Kidney epithelial cell (primary cell): Measurements from ENCODE around the gene KRTAP5-10. TPM values are rescaled to one million over a fixed set of nuclear protein-coding genes. Genes with fewer than 3 reads are reported as not detected.
"Not testable (repeated sequence)": the region's sequence is repeated elsewhere in the genome, so short reads cannot be mapped to it uniquely, and the experiment has no call there.

Experiments used
- DNase-seq: peaks from one replicate; pipeline ENCODE4 v3.0.0-alpha.2; 2010; ENCODE audit warnings: low read depth
- H3K27me3 ChIP-seq: 2 replicates; pipeline ENCODE4 v1.6.0; 2011; ENCODE audit warnings: low read length; ENCODE audit not compliant: control insufficient read depth, insufficient read depth
- H3K36me3 ChIP-seq: 2 replicates; pipeline ENCODE4 v1.5.1; 2011; ENCODE audit warnings: low read length; ENCODE audit not compliant: control insufficient read depth, insufficient read depth
- H3K4me3 ChIP-seq: 2 replicates; pipeline ENCODE4 v1.5.1; 2011; ENCODE audit warnings: low read depth, mild to moderate bottlenecking, control low read depth, low read length
- CTCF ChIP-seq: IDR thresholded peaks from 2 replicates; pipeline ENCODE4 v1.5.1; 2011; ENCODE audit warnings: mild to moderate bottlenecking, moderate library complexity, low read length, control low read depth, inconsistent platforms; ENCODE audit not compliant: insufficient read depth, poor library complexity, severe bottlenecking
- total RNA-seq: library from RNA; depleted of rRNA; stranded (reverse); fragments of >200 nt; gene quantifications from 2 replicates; pipeline ENCODE4 v1.2.3, GENCODE V29; 2015

The KRTAP5-10 gene
- total RNA-seq, 1 donor from 2014 or later, result not detected

GRCh38 chr11:71568704-71569349, 3.5 kb downstream of the KRTAP5-10 start:
- Histone ChIP-seq H3K27me3 (peaks cover 8% of the 10 kb centered on the region), H3K4me3 (no peak overlapping the region), H3K36me3 (no peaks in the 10 kb centered on the region)
- no peak for TF ChIP-seq CTCF
- no peak for DNase-seq

- H3K36me3 ChIP-seq, H3K4me3 ChIP-seq, DNase-seq, H3K27me3 ChIP-seq: not testable (repeated sequence)
Measured at GRCh38 chr11:71571101-71571850, 5.9 kb downstream of the KRTAP5-10 start.

- no peak overlapping the region for H3K4me3 ChIP-seq
- no peaks in the 10 kb centered on the region for H3K36me3 ChIP-seq
- no peak for TF ChIP-seq CTCF
- peaks cover 7% of the 10 kb centered on the region for H3K27me3 ChIP-seq
- no peak for DNase-seq
Measured at GRCh38 chr11:71572811-71573210, 7.4 kb downstream of the KRTAP5-10 start.

GRCh38 chr11:71574418-71574817, 9.1 kb downstream of the KRTAP5-10 start:
- no peaks in the 10 kb centered on the region for H3K36me3 ChIP-seq
- DNase-seq, result no peak
- H3K4me3 ChIP-seq, result no peak overlapping the region
- H3K27me3 ChIP-seq, result peaks cover 4% of the 10 kb centered on the region
- TF ChIP-seq CTCF, result no peak

- DNase-seq, result no peak
- no peaks in the 10 kb centered on the region for H3K36me3 ChIP-seq
- H3K27me3 ChIP-seq, result peaks cover 4% of the 10 kb centered on the region
- TF ChIP-seq CTCF, result no peak
- H3K4me3 ChIP-seq, result no peak overlapping the region
Measured at GRCh38 chr11:71575723-71576424, 10.5 kb downstream of the KRTAP5-10 start.

GRCh38 chr11:71576688-71577465, 11.5 kb downstream of the KRTAP5-10 start:
- DNase-seq, H3K36me3 ChIP-seq, H3K27me3 ChIP-seq, H3K4me3 ChIP-seq: not testable (repeated sequence)
